DOHH2 (cell line): ENCODE results near the gene OPA3.

Source experiments
- H3F3A ChIP-seq: fragments of 200-600 bp; sonication (generic), shearing (Covaris generic); 2 replicates; pipeline ENCODE4 v1.6.0; 2016; ENCODE audit warnings: antibody characterized with exemption, mild to moderate bottlenecking; ENCODE audit not compliant: control insufficient read depth, insufficient read depth
- H3K27ac ChIP-seq: fragments of 200-600 bp; sonication (generic); 2 replicates; pipeline ENCODE4 v1.5.1; 2014; ENCODE audit warnings: low read depth, mild to moderate bottlenecking, low read length, moderate library complexity
- H3K27me3 ChIP-seq: fragments of 200-600 bp; sonication (generic); 2 replicates; pipeline ENCODE4 v1.6.1; 2014; ENCODE audit warnings: mild to moderate bottlenecking, low read length, mixed read lengths; ENCODE audit not compliant: control insufficient read depth
- H3K36me3 ChIP-seq: fragments of 200-600 bp; sonication (generic); 2 replicates; pipeline ENCODE4 v1.6.1; 2014; ENCODE audit warnings: mild to moderate bottlenecking, low read length, moderate library complexity, mixed read lengths; ENCODE audit not compliant: control insufficient read depth
- H3K4me1 ChIP-seq: fragments of 200-600 bp; sonication (generic); 2 replicates; pipeline ENCODE4 v1.6.1; 2014; ENCODE audit warnings: mild to moderate bottlenecking, low read length, mixed read lengths; ENCODE audit not compliant: control insufficient read depth
- H3K4me2 ChIP-seq: fragments of 200-600 bp; sonication (generic); 2 replicates; pipeline ENCODE4 v1.6.0; 2014; ENCODE audit warnings: mild to moderate bottlenecking, low read length, moderate library complexity
- H3K4me3 ChIP-seq: fragments of 200-600 bp; sonication (generic); 2 replicates; pipeline ENCODE4 v1.5.1; 2014; ENCODE audit warnings: mild to moderate bottlenecking, low read length, mixed read lengths
- H3K79me2 ChIP-seq: fragments of 200-600 bp; sonication (generic); 2 replicates; pipeline ENCODE4 v1.6.1; 2014; ENCODE audit warnings: mild to moderate bottlenecking, low read length, mixed read lengths; ENCODE audit not compliant: control insufficient read depth
- H3K9me2 ChIP-seq: fragments of 200-600 bp; sonication (generic); replicated peaks from 2 replicates; pipeline ENCODE4 v1.6.1; 2014; ENCODE audit warnings: mild to moderate bottlenecking, low read length, mixed read lengths; ENCODE audit not compliant: control insufficient read depth
- H3K9me3 ChIP-seq: fragments of 200-600 bp; sonication (generic); 2 replicates; pipeline ENCODE4 v1.6.1; 2014; ENCODE audit warnings: antibody characterized with exemption, low read length, mixed read lengths; ENCODE audit not compliant: control insufficient read depth, insufficient read depth
- H4K20me1 ChIP-seq: fragments of 200-600 bp; sonication (generic); 2 replicates; pipeline ENCODE4 v1.6.0; 2014; ENCODE audit warnings: low read depth, mild to moderate bottlenecking, antibody characterized with exemption, low read length, moderate library complexity; ENCODE audit not compliant: control insufficient read depth, insufficient read depth
- EZH2phosphoT487 ChIP-seq: fragments of 200-600 bp; sonication (generic); IDR thresholded peaks from 2 replicates; pipeline ENCODE4 v1.6.1; 2017; ENCODE audit warnings: borderline replicate concordance, mild to moderate bottlenecking, antibody characterized with exemption, low read length, moderate library complexity, mixed read lengths
- TF ChIP-seq, protein P1 (sequence below): fragments of 200-600 bp; sonication (generic); IDR thresholded peaks from one replicate; pipeline ENCODE4 v1.5.1; 2014; ENCODE audit warnings: antibody characterized with exemption, mild to moderate bottlenecking, low read depth, low read length; ENCODE audit not compliant: poor library complexity, severe bottlenecking

The OPA3 gene

GRCh38 chr19:45506246-45506988, 78.2 kb downstream of the OPA3 start:
- Histone ChIP-seq H3F3A (peaks cover 12% of the 10 kb centered on the region), H4K20me1 (peaks cover 11% of the 10 kb centered on the region), H3K4me3 (peak overlapping the region; percentile 77), H3K4me2 (peak overlapping the region; percentile 98), H3K36me3 (peaks cover 5% of the 10 kb centered on the region; the same call in 1 of the 2 replicates), H3K9me2 (no peaks in the 10 kb centered on the region), H3K9me3 (no peaks in the 10 kb centered on the region), H3K27me3 (no peaks in the 10 kb centered on the region), H3K27ac (peak overlapping the region; percentile 84), H3K79me2 (peaks cover 41% of the 10 kb centered on the region), H3K4me1 (peaks cover 51% of the 10 kb centered on the region)
- TF ChIP-seq, protein P1, sequence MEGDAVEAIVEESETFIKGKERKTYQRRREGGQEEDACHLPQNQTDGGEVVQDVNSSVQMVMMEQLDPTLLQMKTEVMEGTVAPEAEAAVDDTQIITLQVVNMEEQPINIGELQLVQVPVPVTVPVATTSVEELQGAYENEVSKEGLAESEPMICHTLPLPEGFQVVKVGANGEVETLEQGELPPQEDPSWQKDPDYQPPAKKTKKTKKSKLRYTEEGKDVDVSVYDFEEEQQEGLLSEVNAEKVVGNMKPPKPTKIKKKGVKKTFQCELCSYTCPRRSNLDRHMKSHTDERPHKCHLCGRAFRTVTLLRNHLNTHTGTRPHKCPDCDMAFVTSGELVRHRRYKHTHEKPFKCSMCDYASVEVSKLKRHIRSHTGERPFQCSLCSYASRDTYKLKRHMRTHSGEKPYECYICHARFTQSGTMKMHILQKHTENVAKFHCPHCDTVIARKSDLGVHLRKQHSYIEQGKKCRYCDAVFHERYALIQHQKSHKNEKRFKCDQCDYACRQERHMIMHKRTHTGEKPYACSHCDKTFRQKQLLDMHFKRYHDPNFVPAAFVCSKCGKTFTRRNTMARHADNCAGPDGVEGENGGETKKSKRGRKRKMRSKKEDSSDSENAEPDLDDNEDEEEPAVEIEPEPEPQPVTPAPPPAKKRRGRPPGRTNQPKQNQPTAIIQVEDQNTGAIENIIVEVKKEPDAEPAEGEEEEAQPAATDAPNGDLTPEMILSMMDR: peak; percentile 82
- TF ChIP-seq EZH2phosphoT487: no peak

GRCh38 chr19:45505996-45506245, 78.7 kb downstream of the OPA3 start:
- Histone ChIP-seq H3K4me1 (peaks cover 46% of the 10 kb centered on the region), H4K20me1 (peaks cover 6% of the 10 kb centered on the region), H3K9me2 (no peaks in the 10 kb centered on the region), H3F3A (peaks cover 12% of the 10 kb centered on the region), H3K4me3 (peak overlapping the region; percentile 77), H3K9me3 (no peaks in the 10 kb centered on the region), H3K79me2 (peaks cover 36% of the 10 kb centered on the region), H3K27me3 (no peaks in the 10 kb centered on the region), H3K4me2 (peak overlapping the region; percentile 98), H3K36me3 (peaks cover 5% of the 10 kb centered on the region; the same call in 1 of the 2 replicates), H3K27ac (no peak overlapping the region)
- TF ChIP-seq, protein P1: no peak
- TF ChIP-seq EZH2phosphoT487: no peak

- no peak for TF ChIP-seq EZH2phosphoT487
- TF ChIP-seq, protein P1: no peak
- H3F3A ChIP-seq: peaks cover 10% of the 10 kb centered on the region
- peak overlapping the region; percentile 98 for H3K4me2 ChIP-seq
- H3K9me2 ChIP-seq: no peaks in the 10 kb centered on the region
- no peaks in the 10 kb centered on the region for H3K9me3 ChIP-seq
- no peaks in the 10 kb centered on the region for H3K27me3 ChIP-seq
- peaks cover 45% of the 10 kb centered on the region for H3K4me1 ChIP-seq
- H4K20me1 ChIP-seq: peaks cover 5% of the 10 kb centered on the region
- no peak overlapping the region for H3K27ac ChIP-seq
- H3K36me3 ChIP-seq: peaks cover 5% of the 10 kb centered on the region; the same call in 1 of the 2 replicates
- H3K4me3 ChIP-seq: peak overlapping the region; percentile 77
- H3K79me2 ChIP-seq: peaks cover 30% of the 10 kb centered on the region
These were observed 79.2 kb downstream of the OPA3 start for GRCh38 chr19:45505151-45505995.
